Cerebellar cortex (tissue), 1 donor: ENCODE measurements around the gene FRY.
"Not testable (repeated sequence)": the region's sequence is repeated elsewhere in the genome, so short reads cannot be mapped to it uniquely, and the experiment has no call there.

Experiments used
- DNase-seq: peaks from one replicate; pipeline ENCODE4 v3.0.0-alpha.2; 2015; ENCODE audit warnings: low spot score

The FRY gene

GRCh38 chr13:32031025-32031814, at the start of gene FRY:
Gene FRY (plus strand): TSS chr13:32031774. CDS start chr13:32031796, 22 bp downstream.
- DNase-seq = peak; percentile 89

GRCh38 chr13:31982124-31982523, 49.5 kb upstream of the FRY start:
- no peak for DNase-seq

DNA sequence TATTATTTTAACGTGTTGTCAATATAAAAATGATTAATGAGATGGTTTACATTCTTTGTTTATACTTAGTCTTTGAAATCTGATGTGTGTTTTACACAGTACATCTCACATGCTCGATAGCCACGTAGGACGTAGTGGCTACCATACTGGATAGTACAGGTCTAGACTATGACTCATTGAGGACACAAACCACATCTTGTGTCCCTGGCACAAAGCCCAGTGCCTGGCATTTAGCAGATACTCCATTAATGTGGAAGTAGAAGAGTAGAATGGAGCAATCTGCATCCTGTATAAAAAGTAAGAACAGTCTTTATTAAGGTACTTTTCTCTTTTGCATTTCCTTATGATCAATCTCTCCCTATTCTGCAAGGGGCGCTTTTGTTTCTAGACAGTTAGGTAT, 49.0 kb upstream of the FRY start:
- DNase-seq = peak; percentile 56

DNA sequence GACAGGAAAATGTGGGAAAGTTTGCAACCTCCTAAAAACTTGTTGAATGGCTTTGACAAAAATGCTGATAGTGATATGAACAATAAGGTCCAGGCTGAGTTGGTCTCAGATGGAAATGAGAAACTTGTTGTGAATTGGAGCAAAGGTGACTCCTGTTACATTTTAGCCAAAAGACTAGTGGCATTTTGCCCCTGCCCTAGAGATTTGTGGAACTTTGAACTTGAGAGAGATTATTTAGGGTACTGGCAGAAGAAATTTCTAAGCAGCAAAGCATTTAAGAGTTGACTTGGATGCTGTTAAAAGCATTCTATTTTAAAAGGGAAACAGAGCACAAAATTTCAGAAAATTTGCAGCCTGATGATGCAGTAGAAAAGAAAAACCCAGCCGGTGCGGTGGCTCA, 47.9 kb upstream of the FRY start:
- DNase-seq = not testable (repeated sequence)

DNA sequence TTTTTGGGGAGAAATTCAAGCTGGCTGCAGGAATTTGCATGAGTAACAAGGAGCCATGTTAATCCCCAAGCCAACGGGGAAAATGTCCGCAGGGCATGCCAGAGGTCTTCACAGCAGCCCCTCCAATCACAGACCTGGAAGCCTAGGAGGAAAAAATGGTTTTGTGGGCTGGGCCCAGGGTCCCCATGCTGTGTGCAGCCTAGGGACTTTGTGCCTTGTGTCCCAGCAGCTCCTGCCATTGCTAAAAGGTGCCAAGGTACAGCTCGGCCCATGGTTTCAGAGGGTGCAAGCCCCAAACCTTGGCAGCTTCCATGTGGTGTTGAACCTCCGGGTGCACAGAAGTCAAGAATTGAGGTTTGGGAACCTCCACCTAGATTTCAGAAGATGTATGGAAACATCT, 47.2 kb upstream of the FRY start:
- not testable (repeated sequence) for DNase-seq

GRCh38 chr13:31986676-31987470, 44.7 kb upstream of the FRY start:
- no peak for DNase-seq

DNA sequence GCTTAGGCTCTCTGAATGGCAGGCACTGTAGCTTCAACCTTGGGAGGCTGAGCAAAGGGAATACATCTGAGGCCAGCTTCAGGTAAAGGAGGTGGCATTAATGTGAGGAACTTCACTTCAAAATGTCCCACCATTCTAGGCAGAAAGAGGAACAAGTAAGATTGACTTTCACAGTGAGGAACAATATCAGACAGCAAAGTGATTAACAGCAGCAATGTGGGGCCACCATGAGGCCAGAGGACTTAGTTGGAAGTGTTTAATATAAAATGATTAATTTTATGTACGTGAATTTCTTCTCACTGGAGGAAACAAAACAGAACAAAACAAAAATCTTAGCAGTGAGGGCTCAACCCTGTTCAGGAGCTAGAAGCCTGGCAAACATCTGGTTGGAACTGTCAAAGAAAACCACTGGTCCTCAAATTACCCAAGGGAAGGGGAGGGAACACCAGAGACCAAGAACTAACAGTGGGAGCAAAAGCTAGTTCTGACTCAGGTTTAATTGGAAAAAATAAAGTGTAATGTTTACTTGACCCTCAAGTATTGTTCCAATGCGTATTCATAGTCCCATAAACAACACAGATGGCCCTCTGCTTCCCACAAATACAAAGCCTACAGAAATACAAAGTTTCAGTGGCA, 43.9 kb upstream of the FRY start:
- no peak for DNase-seq

DNA sequence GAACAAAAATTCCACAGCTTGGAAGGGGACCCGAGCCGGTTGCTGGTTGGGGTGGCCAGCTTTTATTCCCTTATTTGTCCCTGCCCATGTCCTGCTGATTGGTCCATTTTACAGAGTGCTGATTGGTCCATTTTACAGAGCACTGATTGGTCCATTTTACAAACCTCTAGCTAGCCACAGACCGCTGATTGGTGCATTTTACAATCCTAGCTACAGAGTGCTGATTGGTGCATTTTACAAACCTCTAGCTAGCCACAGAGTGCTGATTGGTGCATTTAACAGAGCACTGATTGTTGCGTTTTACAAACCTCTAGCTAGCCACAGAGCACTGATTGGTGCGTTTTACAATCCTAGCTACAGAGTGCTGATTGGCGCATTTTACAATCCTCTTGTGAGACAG, 37.2 kb upstream of the FRY start:
- not testable (repeated sequence) for DNase-seq

GRCh38 chr13:31996601-31997000, 35.0 kb upstream of the FRY start:
- DNase-seq = no peak

DNA sequence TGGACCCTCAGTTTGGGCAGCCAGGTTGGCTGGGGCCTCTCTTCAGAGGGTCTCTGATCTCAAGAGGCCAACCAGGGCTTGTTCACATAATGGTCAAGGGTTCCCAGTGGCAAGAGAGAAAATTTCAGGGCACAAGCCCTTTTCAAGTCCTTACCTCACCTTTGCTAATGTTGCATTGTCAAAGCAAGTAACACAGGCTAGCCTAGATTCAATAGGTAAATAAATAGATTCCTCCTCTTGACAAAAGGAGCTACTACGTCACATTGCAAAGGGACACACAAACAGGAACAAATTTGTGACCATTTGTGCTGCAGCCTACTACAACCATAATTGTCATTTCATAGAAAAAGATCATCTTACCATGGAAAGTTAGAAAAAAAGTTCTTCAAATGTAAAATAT, 33.9 kb upstream of the FRY start:
- DNase-seq = no peak

GRCh38 chr13:31998131-31998530, 33.4 kb upstream of the FRY start:
- DNase-seq = no peak

- DNase-seq = not testable (repeated sequence)
Measured at GRCh38 chr13:32000754-32001153, 30.8 kb upstream of the FRY start.

DNA sequence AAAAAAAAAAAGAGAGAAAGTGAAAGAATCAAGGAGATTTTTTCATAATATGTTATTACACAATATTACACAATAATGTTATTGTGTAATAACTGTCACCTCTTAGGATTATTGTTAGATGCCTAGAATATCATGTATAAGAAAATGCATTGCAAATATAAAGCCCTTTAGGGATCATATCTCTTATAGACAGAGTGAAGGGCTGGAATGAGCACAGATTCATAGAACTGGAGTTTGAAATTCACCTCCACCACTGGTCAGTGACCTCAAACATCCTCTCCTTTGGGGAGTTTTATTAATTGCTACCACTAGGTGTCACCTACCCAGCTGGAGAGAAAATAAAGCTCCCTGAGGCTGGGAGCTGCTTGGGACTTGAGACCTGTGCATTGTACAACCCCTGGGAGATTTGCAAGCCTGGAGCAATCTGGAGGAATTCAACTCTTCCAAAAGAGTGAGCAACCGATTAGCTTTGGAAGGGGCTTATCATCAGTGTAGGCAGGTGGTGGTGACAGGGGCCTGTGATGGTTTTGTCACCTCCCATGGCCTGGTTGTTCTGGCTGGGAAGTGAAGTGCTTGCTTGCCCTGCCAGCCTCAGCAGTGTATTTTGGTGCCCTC, 30.3 kb upstream of the FRY start:
- DNase-seq = peak; percentile 32

- DNase-seq = no peak
Measured at GRCh38 chr13:32001769-32002168, 29.8 kb upstream of the FRY start.

DNA sequence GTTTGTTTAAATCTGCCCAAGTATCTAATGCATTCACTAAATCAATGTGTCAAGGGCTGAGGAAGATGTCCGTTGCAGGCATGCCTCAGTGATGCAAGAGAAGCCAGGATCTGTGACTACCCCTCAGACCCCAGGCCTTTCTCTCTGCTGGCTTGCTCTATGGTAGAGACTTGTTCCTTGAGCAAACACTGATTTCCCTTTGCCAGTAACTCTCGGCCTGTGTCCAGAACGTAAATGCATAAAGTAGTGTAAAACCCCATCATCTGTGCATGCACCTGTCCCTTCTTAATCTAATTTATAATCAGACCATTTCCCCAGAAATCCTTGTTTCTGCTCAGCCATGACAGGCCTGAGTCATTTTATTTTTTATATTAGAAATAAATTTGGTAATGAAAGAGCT, 28.7 kb upstream of the FRY start:
- DNase-seq = peak; percentile 18

GRCh38 chr13:32007494-32007893, 24.1 kb upstream of the FRY start:
- no peak for DNase-seq

DNA sequence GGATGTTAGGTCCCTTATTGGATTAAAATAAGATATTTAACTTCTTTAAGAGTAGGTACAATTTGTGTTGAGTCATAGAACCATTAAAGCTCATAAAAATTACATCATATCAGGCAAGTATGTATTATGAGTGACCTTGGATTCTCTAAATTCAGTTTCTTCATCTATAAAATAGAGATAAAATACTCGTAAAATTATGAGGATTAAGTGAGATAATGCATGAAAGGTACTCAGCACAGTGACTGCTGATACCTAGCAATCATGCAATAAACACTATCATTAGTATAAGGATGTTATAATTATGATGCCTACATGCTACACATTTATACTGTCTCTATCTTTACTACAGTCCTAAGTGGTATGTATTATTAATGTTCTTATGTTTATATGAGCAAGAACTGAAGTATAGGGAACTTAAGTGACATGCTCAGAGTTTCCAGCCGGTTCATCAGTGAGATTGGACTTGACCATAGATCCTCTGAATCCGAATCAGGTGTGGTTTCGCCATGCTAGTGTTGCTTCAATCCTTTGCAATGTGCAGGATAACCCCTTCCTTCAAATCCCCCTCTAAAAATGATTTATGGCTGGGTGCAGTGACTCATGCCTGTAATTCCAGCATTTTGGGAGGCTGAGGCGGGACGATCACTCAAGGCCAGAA, 22.9 kb upstream of the FRY start:
- DNase-seq = no peak

- no peak for DNase-seq
Measured at GRCh38 chr13:32009362-32009761, 22.2 kb upstream of the FRY start.

DNA sequence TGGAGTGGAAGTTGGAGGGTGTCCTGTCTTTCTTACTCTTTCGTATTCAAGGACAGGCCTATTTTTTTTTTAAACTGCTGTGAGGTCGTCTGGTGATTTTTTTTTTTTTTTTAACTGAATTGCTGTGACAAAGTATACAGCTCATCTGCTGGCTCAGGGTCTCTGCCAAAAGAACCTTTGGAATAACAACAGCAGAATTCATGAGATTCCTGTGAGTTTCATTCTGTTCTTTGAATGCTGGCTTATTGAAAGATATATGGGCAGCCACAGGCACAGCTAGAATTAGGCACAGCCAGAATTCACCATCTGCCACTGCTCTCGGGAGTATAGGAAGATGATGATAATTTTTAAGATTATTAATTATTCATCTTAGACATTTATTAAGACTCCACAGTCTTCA, 21.4 kb upstream of the FRY start:
- DNase-seq = peak; percentile 61

GRCh38 chr13:32011971-32012370, 19.6 kb upstream of the FRY start:
- no peak for DNase-seq

DNA sequence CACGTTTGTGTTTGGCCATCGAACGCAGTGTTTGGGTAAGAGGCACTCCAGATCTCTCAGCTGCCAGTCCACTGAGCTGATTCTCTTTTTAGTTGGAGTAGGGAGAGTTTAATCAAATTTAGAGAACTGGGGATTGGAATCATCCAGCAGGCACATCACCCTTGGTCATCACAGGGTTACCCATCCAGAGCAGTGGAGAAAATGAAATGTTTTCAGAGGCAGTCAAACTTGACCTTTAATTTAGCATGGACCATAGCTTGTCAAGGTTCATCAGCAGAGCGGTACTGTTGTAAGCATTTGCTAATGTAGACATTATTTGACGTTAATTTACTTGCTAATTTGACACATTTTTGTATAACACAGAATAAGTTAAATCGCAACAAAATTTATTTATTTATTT, 18.4 kb upstream of the FRY start:
- DNase-seq = no peak

GRCh38 chr13:32016119-32016518, 15.5 kb upstream of the FRY start:
- DNase-seq = no peak
